GM12878 (cell line): ENCODE measurements around the gene ERC1. TPM values are rescaled to one million over a fixed set of nuclear protein-coding genes. Genes with fewer than 3 reads are reported as not detected.

Source experiments
- ATAC-seq: fragments of 200-7000 bp; cut with Tn5 transposase; 3 replicates; pipeline ENCODE4 v1.9.1; 2020; ENCODE audit warnings: mild to moderate bottlenecking, moderate library complexity
- BruUV-seq: library from RNA; stranded (reverse); fragments of 400-500 nt; replicated peaks from 2 replicates; lab custom pipeline; 2021; lab: Mats Ljungman, UMichigan
- CTCF ChIA-PET: fragments of 300-600 bp; sonication (Branson Sonifier 250); formaldehyde crosslinking; extraction: SDS; loops from one replicate; lab custom pipeline; 2021; ENCODE audit warnings: inconsistent platforms; lab: Yijun Ruan, JAX
- POLR2A ChIA-PET: fragments of 350-600 bp; formaldehyde crosslinking; extraction: SDS; loops from one replicate; lab custom pipeline; 2021; ENCODE audit warnings: inconsistent platforms; lab: Charles Lee
- RAD21 ChIA-PET: fragments of 300-600 bp; sonication (Branson Sonifier 250); formaldehyde crosslinking; loops from one replicate; lab custom pipeline; 2023; ENCODE audit warnings: antibody characterized with exemption; ENCODE audit not compliant: unreplicated experiment; lab: Charles Lee
- SMC1A ChIA-PET: fragments of 300-600 bp; sonication (Branson Sonifier 250); formaldehyde crosslinking; loops from one replicate; lab custom pipeline; 2023; ENCODE audit not compliant: unreplicated experiment, uncharacterized antibody; lab: Charles Lee
- DNase-seq: peaks from one replicate; pipeline ENCODE4 v3.0.0-alpha.2; 2011; ENCODE audit warnings: low read depth, low spot score
- FAIRE-seq: peaks from 3 replicates; lab custom pipeline; 2011; peaks lifted over from hg19 to GRCh38; lab: Jason Lieb, UNC
- H2AFZ ChIP-seq: 2 replicates; pipeline ENCODE4 v1.6.0; 2011; ENCODE audit warnings: low read depth, low read length, control low read depth; ENCODE audit not compliant: control insufficient read depth
- H3K27ac ChIP-seq: 2 replicates; pipeline ENCODE4 v1.5.1; 2011; ENCODE audit warnings: control low read depth; ENCODE audit not compliant: control insufficient read depth, insufficient read depth
- H3K27me3 ChIP-seq, 2 experiments: replicated peaks in 1 of 2; 2 replicates each; pipeline versions ENCODE4 v1.6.0 to v1.6.1; 2011; ENCODE audit warnings: low read length in 1 of 2; ENCODE audit not compliant: control insufficient read depth in 2 of 2, insufficient read depth in 2 of 2
- H3K36me3 ChIP-seq, 2 experiments: 2 replicates each; pipeline ENCODE4 v1.5.1; 2011; ENCODE audit warnings: low read length in 1 of 2; ENCODE audit not compliant: control insufficient read depth in 2 of 2, insufficient read depth in 2 of 2
- H3K4me1 ChIP-seq: 2 replicates; pipeline ENCODE4 v1.6.1; 2011; ENCODE audit warnings: mild to moderate bottlenecking, low read length, moderate library complexity, mixed read lengths; ENCODE audit not compliant: control insufficient read depth, insufficient read depth
- H3K4me2 ChIP-seq: 2 replicates; pipeline ENCODE4 v1.6.0; 2011; ENCODE audit warnings: control low read depth; ENCODE audit not compliant: control insufficient read depth, insufficient read depth
- H3K4me3 ChIP-seq: fragments of 200-600 bp; sonication (generic); 2 replicates; pipeline ENCODE4 v1.5.1; 2016
- H3K79me2 ChIP-seq: 2 replicates; pipeline ENCODE4 v1.6.0; 2011; ENCODE audit warnings: low read length; ENCODE audit not compliant: control insufficient read depth, insufficient read depth
- H3K9ac ChIP-seq: 2 replicates; pipeline ENCODE4 v1.8.0; 2011; ENCODE audit warnings: low read length, control low read depth, mixed read lengths; ENCODE audit not compliant: control insufficient read depth, insufficient read depth
- H3K9me3 ChIP-seq: replicated peaks from 3 replicates; pipeline ENCODE4 v1.5.1; 2011; ENCODE audit warnings: mild to moderate bottlenecking, low read length; ENCODE audit not compliant: control insufficient read depth, insufficient read depth
- H4K20me1 ChIP-seq: 2 replicates; pipeline ENCODE4 v1.6.0; 2011; ENCODE audit not compliant: control insufficient read depth, insufficient read depth
- BHLHE40 ChIP-seq, 2 experiments: fragments of 450-650 bp in 1 of 2; IDR thresholded peaks; 2 replicates each; pipeline ENCODE4 v1.6.1; 2011 to 2017; ENCODE audit warnings: low read depth in 2 of 2, borderline replicate concordance in 1 of 2, improper control_type of control experiment in 1 of 2, low read length in 1 of 2, mild to moderate bottlenecking in 1 of 2
- CBX3 ChIP-seq: fragments of 200-600 bp; sonication (generic); IDR thresholded peaks from 2 replicates; pipeline ENCODE4 v1.6.1; 2016; ENCODE audit warnings: low read depth, borderline replicate concordance
- IKZF2 ChIP-seq, 2 experiments: fragments of 450-650 bp; IDR thresholded peaks; 2 replicates each; pipeline ENCODE4 v1.6.1; 2017; ENCODE audit warnings: mild to moderate bottlenecking in 2 of 2, moderate library complexity in 2 of 2
- IRF3 ChIP-seq: fragments of 450-650 bp; IDR thresholded peaks from 2 replicates; pipeline ENCODE4 v1.6.1; 2014; ENCODE audit warnings: mild to moderate bottlenecking
- MEF2B ChIP-seq: fragments of 450-650 bp; IDR thresholded peaks from 2 replicates; pipeline ENCODE4 v1.6.1; 2018; ENCODE audit warnings: mild to moderate bottlenecking, moderate library complexity; ENCODE audit not compliant: partially characterized antibody, poor library complexity, severe bottlenecking
- NBN ChIP-seq: fragments of 450-650 bp; IDR thresholded peaks from 2 replicates; pipeline ENCODE4 v1.6.1; 2016
- POU2F2 ChIP-seq: IDR thresholded peaks from 3 replicates; pipeline ENCODE4 v1.6.1; 2011; ENCODE audit warnings: low read depth, mild to moderate bottlenecking, low read length, borderline replicate concordance
- SMAD1 ChIP-seq: fragments of 450-650 bp; IDR thresholded peaks from 2 replicates; pipeline ENCODE4 v1.6.1; 2018; ENCODE audit warnings: mild to moderate bottlenecking, low read depth; ENCODE audit not compliant: partially characterized antibody
- SREBF1 ChIP-seq: IDR thresholded peaks from 2 replicates; pipeline ENCODE4 v1.6.1; 2012; ENCODE audit warnings: mild to moderate bottlenecking, low read length
- SUPT20H ChIP-seq: IDR thresholded peaks from 2 replicates; pipeline ENCODE4 v1.6.1; 2011; ENCODE audit warnings: low read depth, mild to moderate bottlenecking, low read length, moderate library complexity, borderline replicate concordance; ENCODE audit not compliant: control insufficient read depth
- YY1 ChIP-seq: IDR thresholded peaks from 2 replicates; pipeline ENCODE4 v1.6.1; 2011; ENCODE audit warnings: low read depth, mild to moderate bottlenecking, low read length
- WGBS: methylation state at CpG from one replicate; pipeline ENCODE4 v1.1.6; 2016; ENCODE audit warnings: low lambda C conversion rate; ENCODE audit not compliant: insufficient replicate concordance, insufficient coverage; ENCODE audit errors: missing lambda C conversion rate; 5-methylcytosine and 5-hydroxymethylcytosine counted together
- in situ Hi-C: fragments of 300-500 bp; cut with MboI; formaldehyde crosslinking; loops from 9 replicates; pipeline ENCODE4 v1.14.3; 2018; ENCODE audit warnings: mixed read lengths
- intact Hi-C: fragments of 100-400 bp; cut with micrococcal nuclease; formaldehyde crosslinking; loops from one replicate; pipeline ENCODE4 v1.14.2; 2022; ENCODE audit not compliant: unreplicated experiment
- polyA plus RNA-seq, 11 experiments: library from polyadenylated mRNA; depleted of rRNA in 4 of 11; unstranded in 6 of 11; stranded (reverse) in 5 of 11; fragments of >200 nt; fragmentation: Nextera tagmentation in 4 of 11; fragmentation: Illumina TruSeq in 1 of 11; extraction: Ambion mirVana in 4 of 11; extraction: Trizol in 1 of 11; gene quantifications; 1 replicate in 1 of 11; 2 replicates in 10 of 11; pipeline versions ENCODE4 v1.2.1 to v1.2.3, GENCODE V29; 2011 to 2016; ENCODE audit warnings: inconsistent platforms in 2 of 11, missing spikeins in 2 of 11, low read depth in 1 of 11
- total RNA-seq, 4 experiments: library from RNA; depleted of rRNA in 3 of 4; stranded (reverse); fragments of >200 nt in 3 of 4; fragmentation: Illumina TruSeq in 1 of 4; extraction: Trizol in 1 of 4; gene quantifications; 2 replicates each; pipeline versions ENCODE4 v1.2.1 to v1.2.3, GENCODE V29; 2013 to 2021

The ERC1 gene
- total and polyA plus RNA-seq, 10 of the 15 experiments (the other 5 are each of a cell fraction or from before 2014, with no cell fraction given): 0.75 to 8.0 (median 5.0) TPM

DNA sequence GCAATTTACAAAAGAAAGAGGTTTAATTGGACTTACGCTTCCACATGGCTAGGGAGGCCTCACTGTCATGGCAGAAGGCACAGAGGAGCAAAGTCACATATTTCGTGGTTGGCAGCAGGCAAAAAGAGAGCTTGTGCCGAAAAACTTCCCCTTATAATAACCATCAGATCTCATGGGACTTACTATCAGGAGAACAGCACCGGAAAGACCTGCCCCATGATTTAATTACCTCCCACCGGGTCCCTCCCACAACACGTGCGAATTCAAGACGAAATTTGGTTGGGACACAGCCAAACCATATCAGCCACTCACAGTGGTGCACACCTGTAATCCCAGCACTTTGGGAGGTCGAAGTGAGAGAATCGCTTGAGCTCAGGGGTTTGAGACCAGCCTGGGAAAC lies 534.8 kb downstream of the ERC1 start:
- H3K4me3 ChIP-seq: no peak overlapping the region
- H3K9ac ChIP-seq: no peak overlapping the region
- no peak overlapping the region for H2AFZ ChIP-seq
- H3K4me2 ChIP-seq: no peak overlapping the region
- CTCF ChIA-PET: interaction anchor here (3.1 to 5.1 kb wide), 2 partner anchors 8 to 57 kb away, joined by 20 to 34 read pairs; no protein-coding TSS in a partner anchor
- ATAC-seq: no peak
- WGBS: 48% methylated on average over 10 of the region's 10 CpGs
- no peaks in the 10 kb centered on the region for H4K20me1 ChIP-seq
- in situ Hi-C loops (no loop called here), intact Hi-C loops (no loop called here)
- peaks cover 0 to 5% of the 10 kb centered on the region in 2 experiments; a peak in 1 of 4 replicates for H3K27me3 ChIP-seq
- peaks cover 8% of the 10 kb centered on the region; the same call in 1 of the 2 replicates for H3K79me2 ChIP-seq
- H3K36me3 ChIP-seq: no peaks in the 10 kb centered on the region
- BruUV-seq: no TSS peak
- DNase-seq: no peak
- TF ChIP-seq BHLHE40 (IDR thresholded peaks at IDR 0.05; ENCODE audit: borderline replicate concordance in 1 of 2, low read depth in 2 of 2, low read length in 1 of 2): peak; percentile 52 to 77; a peak in 3 of 4 replicates
- TF ChIP-seq NBN: no peak
- TF ChIP-seq IKZF2 (IDR thresholded peaks at IDR 0.05): 0 out of 4 replicates have a peak, but pooled peaks of 1 of the 2 experiments have one; percentile 7
- TF ChIP-seq MEF2B: peak; percentile 72
- TF ChIP-seq SREBF1: no peak
- TF ChIP-seq YY1: no peak
- TF ChIP-seq, all 136 proteins: peak for 3
- no peak for FAIRE-seq
- SMC1A ChIA-PET: interaction anchor here (1.1 to 4.6 kb wide), 3 partner anchors 9 to 431 kb away, joined by 4 to 20 read pairs (median 4); no protein-coding TSS in a partner anchor
- POLR2A ChIA-PET: interaction anchor here (0.8 kb wide), 1 partner anchor 9 kb away, joined by 3 read pairs; no protein-coding TSS in a partner anchor
- Histone ChIP-seq H3K27ac (no peak overlapping the region), H3K9me3 (no peaks in the 10 kb centered on the region), H3K4me1 (no peaks in the 10 kb centered on the region; the same call in 1 of the 2 replicates)
- RAD21 ChIA-PET: interaction anchor here (0.7 to 1.4 kb wide), 5 partner anchors 9 to 408 kb away, joined by 3 to 6 read pairs (median 4); no protein-coding TSS in a partner anchor

DNA sequence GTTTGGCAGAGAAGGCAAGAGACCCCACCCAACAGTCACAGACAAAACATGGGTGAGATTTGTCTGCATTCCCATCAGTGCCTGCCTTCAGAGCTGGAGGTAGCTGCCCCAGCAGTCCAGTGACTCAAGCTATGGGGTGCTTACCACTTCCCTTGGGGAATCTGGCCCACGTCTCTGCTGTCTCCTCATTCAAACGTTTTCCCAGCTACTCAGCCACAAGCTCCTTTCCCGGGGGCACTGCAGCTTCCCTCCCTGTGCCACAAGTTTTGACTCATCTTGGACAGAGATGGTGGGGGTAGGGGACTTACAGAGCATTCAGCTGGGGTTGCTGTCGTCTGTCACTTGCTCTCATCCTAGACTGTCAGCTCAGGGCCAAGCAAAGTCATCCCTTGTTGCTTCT lies 536.8 kb downstream of the ERC1 start:
- RAD21 ChIA-PET: interaction anchor here (0.8 to 2.6 kb wide), 5 partner anchors 10 to 410 kb away, joined by 3 to 10 read pairs (median 4); no protein-coding TSS in a partner anchor
- no peak overlapping the region for H2AFZ ChIP-seq
- H3K36me3 ChIP-seq: no peaks in the 10 kb centered on the region
- ATAC-seq (no peak), DNase-seq (no peak), FAIRE-seq (no peak)
- H3K4me3 ChIP-seq: no peak overlapping the region
- in situ Hi-C loops (no loop called here), intact Hi-C loops (no loop called here)
- peaks cover 0 to 5% of the 10 kb centered on the region in 2 experiments; a peak in 1 of 4 replicates for H3K27me3 ChIP-seq
- CTCF ChIA-PET: interaction anchor here (1.1 to 5.1 kb wide), 7 partner anchors 8 to 410 kb away, joined by 3 to 34 read pairs (median 5); no protein-coding TSS in a partner anchor
- H3K79me2 ChIP-seq: peaks cover 24% of the 10 kb centered on the region
- H4K20me1 ChIP-seq: no peaks in the 10 kb centered on the region
- POLR2A ChIA-PET: interaction anchor here (0.6 to 1.2 kb wide), 2 partner anchors 61 to 92 kb away, joined by 3 read pairs; no protein-coding TSS in a partner anchor
- BruUV-seq: no TSS peak
- no peaks in the 10 kb centered on the region for H3K9me3 ChIP-seq
- no peak overlapping the region for H3K4me2 ChIP-seq
- H3K4me1 ChIP-seq: peaks cover 14% of the 10 kb centered on the region
- H3K9ac ChIP-seq: no peak overlapping the region
- WGBS: 28% methylated on average over 4 of the region's 4 CpGs
- SMC1A ChIA-PET: interaction anchor here (3.4 to 4.6 kb wide), 2 partner anchors 55 to 410 kb away, joined by 20 read pairs; no protein-coding TSS in a partner anchor
- no peak overlapping the region for H3K27ac ChIP-seq
- TF ChIP-seq SREBF1: no peak
- TF ChIP-seq CBX3: no peak
- TF ChIP-seq SMAD1: no peak
- no peak for TF ChIP-seq SUPT20H
- no peak for TF ChIP-seq POU2F2
- TF ChIP-seq IRF3: no peak
